Inflammatory macrophage treated with lipopolysaccharide for 1 hour (primary cell): ENCODE results near the gene TUBA1A.
"Not testable (repeated sequence)": the region's sequence is repeated elsewhere in the genome, so short reads cannot be mapped to it uniquely, and the experiment has no call there.

Source experiments
- DNase-seq, 2 donors: peaks; one replicate each; pipeline ENCODE4 v3.0.0-alpha.2; 2020 to 2022

TUBA1A gene

GRCh38 chr12:49146406-49146805 lies 42.5 kb downstream of the TUBA1A start:
- DNase-seq, result no peak

GRCh38 chr12:49144384-49144783 lies 44.5 kb downstream of the TUBA1A start:
- DNase-seq, result no peak

- DNase-seq, result no peak
These were observed 49.9 kb downstream of the TUBA1A start for GRCh38 chr12:49138999-49139398.

GRCh38 chr12:49138587-49138986 lies 50.3 kb downstream of the TUBA1A start:
- DNase-seq, result no peak

- no peak for DNase-seq
These were observed 51.4 kb downstream of the TUBA1A start for GRCh38 chr12:49137476-49137875.

GRCh38 chr12:49136997-49137396 lies 51.9 kb downstream of the TUBA1A start:
- not testable (repeated sequence) for DNase-seq
